HepG2 (cell line): ENCODE measurements around the gene PNMA8C. TPM values are rescaled to one million over a fixed set of nuclear protein-coding genes. Genes with fewer than 3 reads are reported as not detected.

Source experiments
- ATAC-seq: fragments of 200-7000 bp; cut with Tn5 transposase; 3 replicates; pipeline ENCODE4 v1.9.1; 2020; ENCODE audit warnings: mild to moderate bottlenecking, moderate library complexity
- BruUV-seq: library from RNA; stranded (reverse); fragments of 400-500 nt; replicated peaks from 2 replicates; lab custom pipeline; 2021; lab: Mats Ljungman, UMichigan
- CTCF ChIA-PET: fragments of 300-600 bp; formaldehyde crosslinking; extraction: SDS; loops from one replicate; lab custom pipeline; 2021; ENCODE audit warnings: low total read pairs, inconsistent platforms, low intra/inter-chr PET ratio; lab: Yijun Ruan, JAX
- POLR2A ChIA-PET: fragments of 350-600 bp; sonication (Branson Sonifier 250); formaldehyde crosslinking; loops from one replicate; lab custom pipeline; 2020; ENCODE audit warnings: antibody characterized with exemption, inconsistent platforms; lab: Yijun Ruan, JAX
- DNase-seq: peaks from one replicate; pipeline ENCODE4 v3.0.0-alpha.2; 2015; ENCODE audit warnings: low spot score
- FAIRE-seq: peaks from 3 replicates; lab custom pipeline; 2011; peaks lifted over from hg19 to GRCh38; lab: Jason Lieb, UNC
- H2AFZ ChIP-seq: one replicate; pipeline ENCODE4 v1.6.1; 2011; ENCODE audit warnings: low read length, inconsistent platforms
- H3K27ac ChIP-seq: fragments of 300-600 bp; 3 replicates; pipeline ENCODE4 v1.8.0; 2011; ENCODE audit warnings: mixed run types, mild to moderate bottlenecking, mixed read lengths, low read length, inconsistent platforms; ENCODE audit not compliant: insufficient read depth; ENCODE audit errors: extremely low read length
- H3K27me3 ChIP-seq, 2 experiments: fragments of 200-600 bp in 1 of 2; 2 replicates in 1 of 2; 3 replicates in 1 of 2; pipeline versions ENCODE4 v1.6.0 to v1.8.0; 2011; ENCODE audit warnings: low read length in 2 of 2, mild to moderate bottlenecking in 2 of 2, moderate library complexity in 2 of 2, inconsistent platforms in 1 of 2; ENCODE audit not compliant: insufficient read depth in 2 of 2, control insufficient read depth in 1 of 2
- H3K36me3 ChIP-seq, 2 experiments: fragments of 200-600 bp in 1 of 2; replicated peaks in 1 of 2; 2 replicates in 1 of 2; 3 replicates in 1 of 2; pipeline versions ENCODE4 v1.5.1 to v1.8.0; 2011; ENCODE audit warnings: low read length in 2 of 2, inconsistent platforms in 1 of 2; ENCODE audit not compliant: insufficient read depth in 2 of 2, control insufficient read depth in 1 of 2
- H3K4me1 ChIP-seq: 2 replicates; pipeline ENCODE4 v1.5.1; 2012; ENCODE audit warnings: low read length, inconsistent platforms; ENCODE audit not compliant: insufficient read depth
- H3K4me2 ChIP-seq: 2 replicates; pipeline ENCODE4 v1.6.0; 2011; ENCODE audit warnings: low read depth, low read length, inconsistent platforms
- H3K4me3 ChIP-seq, 3 experiments: fragments of 200-600 bp in 1 of 3; sonication (generic), shearing (Covaris generic) in 1 of 3; replicated peaks in 1 of 3; 2 replicates each; pipeline ENCODE4 v1.5.1; 2011 to 2016; ENCODE audit warnings: low read length in 3 of 3, inconsistent platforms in 2 of 3, low read depth in 2 of 3, mild to moderate bottlenecking in 2 of 3, control low read depth in 1 of 3, mixed read lengths in 1 of 3; ENCODE audit not compliant: insufficient read depth in 1 of 3
- H3K79me2 ChIP-seq: one replicate; pipeline ENCODE4 v1.6.1; 2011; ENCODE audit warnings: low read length, inconsistent platforms; ENCODE audit not compliant: insufficient read depth
- H3K9ac ChIP-seq: 2 replicates; pipeline ENCODE4 v1.6.0; 2011; ENCODE audit warnings: mild to moderate bottlenecking, low read depth, low read length, inconsistent platforms; ENCODE audit not compliant: insufficient read depth
- H3K9me3 ChIP-seq: 2 replicates; pipeline ENCODE4 v1.5.1; 2012; ENCODE audit warnings: mild to moderate bottlenecking, low read length
- H4K20me1 ChIP-seq: 2 replicates; pipeline ENCODE4 v1.6.0; 2011; ENCODE audit warnings: inconsistent platforms, mild to moderate bottlenecking, low read length, moderate library complexity; ENCODE audit not compliant: insufficient read depth
- ELF3 ChIP-seq: IDR thresholded peaks from 2 replicates; pipeline ENCODE4 v1.6.1; 2016; ENCODE audit warnings: missing genetic modification reagents, missing compliant biosample characterization
- HCFC1 ChIP-seq: fragments of 150-350 bp; IDR thresholded peaks from 2 replicates; pipeline ENCODE4 v1.6.1; 2014; ENCODE audit warnings: low read depth, low read length
- HMGA1 ChIP-seq: sonication (generic); formaldehyde crosslinking; conservative IDR thresholded peaks from 2 replicates; pipeline ENCODE4 v1.4.0; 2020; ENCODE audit warnings: missing genetic modification reagents
- MIER2 ChIP-seq: IDR thresholded peaks from 2 replicates; pipeline ENCODE4 v1.6.1; 2016; ENCODE audit warnings: missing biosample characterization, missing genetic modification reagents
- NFAT5 ChIP-seq: sonication (generic); formaldehyde crosslinking; IDR thresholded peaks from 2 replicates; pipeline ENCODE4 v1.4.0; 2020; ENCODE audit warnings: missing genetic modification reagents
- TCF12 ChIP-seq, 2 experiments: fragments of 450-650 bp in 1 of 2; sonication (generic) in 1 of 2; formaldehyde crosslinking in 1 of 2; IDR thresholded peaks; 2 replicates each; pipeline versions ENCODE4 v1.6.1 to v1.8.0; 2017 to 2022; ENCODE audit warnings: antibody characterized with exemption in 1 of 2, mild to moderate bottlenecking in 1 of 2, missing genetic modification reagents in 1 of 2, moderate library complexity in 1 of 2
- ZFP36 ChIP-seq: fragments of 150-350 bp; IDR thresholded peaks from 2 replicates; pipeline ENCODE4 v1.6.1; 2018; ENCODE audit warnings: borderline replicate concordance, low read length, low read depth; ENCODE audit not compliant: partially characterized antibody
- ZFX ChIP-seq: sonication (generic); formaldehyde crosslinking; IDR thresholded peaks from 2 replicates; pipeline ENCODE4 v1.4.0; 2020; ENCODE audit warnings: mild to moderate bottlenecking, low read depth, missing genetic modification reagents, moderate library complexity
- ZNF276 ChIP-seq: sonication (generic); formaldehyde crosslinking; IDR thresholded peaks from 2 replicates; pipeline ENCODE4 v1.4.0; 2020; ENCODE audit warnings: mild to moderate bottlenecking, low read depth, missing genetic modification reagents
- ZNF776 ChIP-seq: sonication (generic); formaldehyde crosslinking; IDR thresholded peaks from 2 replicates; pipeline ENCODE4 v1.4.0; 2020; ENCODE audit warnings: mild to moderate bottlenecking, missing genetic modification reagents
- ZSCAN21 ChIP-seq: sonication (generic); formaldehyde crosslinking; IDR thresholded peaks from 2 replicates; pipeline ENCODE4 v1.8.0; 2022; ENCODE audit warnings: mild to moderate bottlenecking, missing genetic modification reagents, moderate library complexity, borderline replicate concordance
- ZSCAN30 ChIP-seq: sonication (generic); formaldehyde crosslinking; IDR thresholded peaks from 2 replicates; pipeline ENCODE4 v1.5.0; 2020; ENCODE audit warnings: mild to moderate bottlenecking, missing genetic modification reagents
- WGBS: methylation state at CpG from one replicate; pipeline ENCODE4 v1.1.6; 2017; ENCODE audit warnings: low lambda C conversion rate; 5-methylcytosine and 5-hydroxymethylcytosine counted together
- in situ Hi-C: cut with HindIII; loops from 2 replicates; pipeline ENCODE4 v1.10.0; 2017; ENCODE audit warnings: low pct_unique_long_range_greater_than_20kb; ENCODE audit not compliant: extremely low pct_ligation_motif_present
- intact Hi-C: fragments of 100-400 bp; cut with micrococcal nuclease; formaldehyde crosslinking; loops from one replicate; pipeline ENCODE4 v1.10.0; 2022; ENCODE audit not compliant: unreplicated experiment
- polyA plus RNA-seq, 8 experiments: library from polyadenylated mRNA; depleted of rRNA in 3 of 8; stranded (reverse) in 7 of 8; unstranded in 1 of 8; fragments of >200 nt; fragmentation: Illumina TruSeq in 4 of 8; extraction: Trizol in 4 of 8; gene quantifications; 2 replicates each; pipeline versions ENCODE4 v1.2.1 to v1.2.3, GENCODE V29; 2011 to 2016; ENCODE audit warnings: low read depth in 4 of 8, missing spikeins in 1 of 8, mixed read lengths in 1 of 8; ENCODE audit not compliant: insufficient read depth in 1 of 8
- total RNA-seq, 5 experiments: library from RNA; depleted of rRNA; stranded (reverse); fragments of >200 nt; fragmentation: Illumina TruSeq; extraction: Trizol; gene quantifications; 2 replicates each; pipeline ENCODE4 v1.2.3, GENCODE V29; 2016; ENCODE audit warnings: low read depth in 1 of 5

The PNMA8C gene
- total and polyA plus RNA-seq, 2 of the 13 experiments (the other 11 are each of a cell fraction or from before 2014, with no cell fraction given) = not detected

GRCh38 chr19:46404753-46405468 is 23.8 kb downstream of the PNMA8C start (continued):
- TF ChIP-seq ZNF276 (0 out of 2 replicates have a peak, but pooled peaks have one; percentile 72), HMGA1 (CRISPR knock-in tag) (no peak), ZFX (peak; percentile 86), ZSCAN30 (CRISPR knock-in tag) (0 out of 2 replicates have a peak, but pooled peaks have one; percentile 60), ELF3 (CRISPR knock-in tag) (no peak), ZNF776 (CRISPR knock-in tag) (no peak; the same call in 1 of the 2 replicates), ZSCAN21 (0 out of 2 replicates have a peak, but pooled peaks have one; percentile 67), ZFP36 (no peak)

DNA sequence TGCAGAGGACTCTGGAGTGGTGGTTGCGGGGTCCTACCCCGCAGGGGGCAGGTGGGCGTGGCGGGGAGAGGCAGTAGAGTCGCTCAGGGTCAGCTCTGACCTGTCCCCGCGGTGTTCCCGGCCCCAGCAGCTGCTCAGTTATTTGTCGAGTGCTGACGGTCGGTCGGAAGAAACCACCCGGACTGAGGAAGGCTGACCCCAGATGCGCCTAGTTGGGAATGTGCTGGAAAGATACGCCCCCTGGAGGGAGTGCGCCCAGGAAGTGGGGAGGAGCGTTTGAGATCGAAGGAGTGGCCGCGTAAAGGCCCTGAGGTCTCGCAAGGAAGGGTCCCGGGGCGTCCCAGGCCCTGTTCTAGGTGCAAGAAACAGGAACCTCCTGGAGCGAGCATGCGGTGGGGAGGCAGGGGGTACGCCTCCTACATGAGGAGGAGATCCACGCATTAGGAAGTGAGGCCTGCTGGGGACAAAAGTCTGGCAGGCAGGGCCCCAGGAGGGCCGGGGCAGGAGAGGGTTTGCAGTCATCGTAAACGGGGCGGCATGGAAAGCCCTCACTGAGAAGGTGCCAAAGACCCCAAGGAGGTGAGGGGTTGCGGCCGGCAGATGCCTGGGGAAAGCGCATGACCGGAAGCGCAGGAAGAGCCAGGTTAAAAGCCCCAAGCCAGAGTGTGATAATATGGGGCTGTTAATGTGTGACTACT is 24.5 kb downstream of the PNMA8C start:
- in situ Hi-C loops = loop anchor here (5.0 kb wide), 1 partner anchor 83 kb away; no protein-coding TSS in a partner anchor
- no TSS peak for BruUV-seq
- peak overlapping the region; percentile 86 for H3K27ac ChIP-seq
- no peak for TF ChIP-seq HCFC1
- TF ChIP-seq NFAT5 (CRISPR knock-in tag) = 0 out of 2 replicates have a peak, but pooled peaks have one; percentile 19
- no peak for TF ChIP-seq MIER2 (CRISPR knock-in tag)
- no peak for TF ChIP-seq TCF12 (IDR thresholded peaks at IDR 0.05)
- no peak for TF ChIP-seq TCF12 (CRISPR knock-in tag; IDR thresholded peaks at IDR 0.05)

More for the DNA sequence above, 24.5 kb downstream of the PNMA8C start:
- Histone ChIP-seq H3K4me1 (peaks cover 38% of the 10 kb centered on the region), H2AFZ (peak overlapping the region; percentile 23), H3K79me2 (no peaks in the 10 kb centered on the region), H3K9ac (peak overlapping the region; percentile 75), H3K9me3 (no peaks in the 10 kb centered on the region), H3K4me2 (peak overlapping the region; percentile 92), H3K27me3 (no peaks in the 10 kb centered on the region), H3K36me3 (no peaks in the 10 kb centered on the region), H4K20me1 (no peaks in the 10 kb centered on the region), H3K4me3 (peak overlapping the region; percentile 62 to 85 (median 76))
- 1% methylated on average over 17 of the region's 36 CpGs for WGBS
- ATAC-seq (peak; percentile 80), DNase-seq (peak; percentile 69), FAIRE-seq (peak; percentile 72)
- CTCF ChIA-PET = interaction anchor here (1.1 to 9.2 kb wide), 3 partner anchors 8 to 110 kb away, joined by 5 to 76 read pairs (median 13); no protein-coding TSS in a partner anchor
- intact Hi-C loops = loop anchor here (5.0 kb wide), 1 partner anchor 108 kb away; no protein-coding TSS in a partner anchor
- POLR2A ChIA-PET = interaction anchor here (1.0 kb wide), 1 partner anchor 22 kb away, joined by 5 read pairs; no protein-coding TSS in a partner anchor
